HepG2 (cell line): ENCODE results near the gene TMC2. TPM values are rescaled to one million over a fixed set of nuclear protein-coding genes. Genes with fewer than 3 reads are reported as not detected.

Source experiments
- EEA1 ChIP-seq: sonication (generic); formaldehyde crosslinking; IDR thresholded peaks from 2 replicates; pipeline ENCODE4 v1.5.1; 2020; ENCODE audit warnings: mild to moderate bottlenecking, missing genetic modification reagents, borderline replicate concordance
- EZH2 ChIP-seq: conservative IDR thresholded peaks from 2 replicates; pipeline ENCODE4 v1.6.1; 2012; ENCODE audit warnings: mild to moderate bottlenecking, low read depth, low read length, moderate library complexity
- HMGXB4 ChIP-seq, 2 experiments: sonication (generic) in 1 of 2; formaldehyde crosslinking in 1 of 2; IDR thresholded peaks; 2 replicates each; pipeline versions ENCODE4 v1.4.0 to v1.6.1; 2018 to 2020; ENCODE audit warnings: missing genetic modification reagents in 2 of 2, borderline replicate concordance in 1 of 2, low read depth in 1 of 2, mild to moderate bottlenecking in 1 of 2, missing biosample characterization in 1 of 2
- JUNB ChIP-seq: sonication (generic); formaldehyde crosslinking; IDR thresholded peaks from 2 replicates; pipeline ENCODE4 v1.8.0; 2022; ENCODE audit warnings: missing genetic modification reagents, mild to moderate bottlenecking, borderline replicate concordance
- KDM1A ChIP-seq: IDR thresholded peaks from 2 replicates; pipeline ENCODE4 v1.6.1; 2016; ENCODE audit warnings: missing compliant biosample characterization
- NPAS2 ChIP-seq: sonication (generic); formaldehyde crosslinking; IDR thresholded peaks from 2 replicates; pipeline ENCODE4 v1.8.0; 2022; ENCODE audit warnings: mild to moderate bottlenecking, missing genetic modification reagents, borderline replicate concordance
- PRDM10 ChIP-seq: sonication (generic); formaldehyde crosslinking; IDR thresholded peaks from 2 replicates; pipeline ENCODE4 v1.4.0; 2020; ENCODE audit warnings: low read depth, missing genetic modification reagents
- RNF219 ChIP-seq: sonication (generic); formaldehyde crosslinking; IDR thresholded peaks from 2 replicates; pipeline ENCODE4 v1.5.0; 2020; ENCODE audit warnings: mild to moderate bottlenecking, missing genetic modification reagents
- WIZ ChIP-seq: sonication (generic); formaldehyde crosslinking; IDR thresholded peaks from 2 replicates; pipeline ENCODE4 v1.5.1; 2020; ENCODE audit warnings: mild to moderate bottlenecking, missing genetic modification reagents
- ZBTB25 ChIP-seq: IDR thresholded peaks from 2 replicates; pipeline ENCODE4 v1.6.1; 2018; ENCODE audit warnings: missing genetic modification reagents
- ZC3H13 ChIP-seq: sonication (generic); formaldehyde crosslinking; IDR thresholded peaks from 2 replicates; pipeline ENCODE4 v1.8.1; 2023; ENCODE audit warnings: mild to moderate bottlenecking, missing genetic modification reagents, moderate library complexity
- ZNF10 ChIP-seq: sonication (generic); formaldehyde crosslinking; IDR thresholded peaks from 2 replicates; pipeline ENCODE4 v1.4.0; 2020; ENCODE audit warnings: mild to moderate bottlenecking, low read depth, missing genetic modification reagents, borderline replicate concordance
- ZNF704 ChIP-seq: sonication (generic); formaldehyde crosslinking; IDR thresholded peaks from 2 replicates; pipeline ENCODE4 v1.8.1; 2023; ENCODE audit warnings: mild to moderate bottlenecking, inconsistent platforms, moderate library complexity, missing genetic modification reagents, borderline replicate concordance
- ZNF800 ChIP-seq: sonication (generic); formaldehyde crosslinking; IDR thresholded peaks from 2 replicates; pipeline ENCODE4 v1.4.0; 2020; ENCODE audit warnings: missing genetic modification reagents
- polyA plus RNA-seq, 8 experiments: library from polyadenylated mRNA; depleted of rRNA in 3 of 8; stranded (reverse) in 7 of 8; unstranded in 1 of 8; fragments of >200 nt; fragmentation: Illumina TruSeq in 4 of 8; extraction: Trizol in 4 of 8; gene quantifications; 2 replicates each; pipeline versions ENCODE4 v1.2.1 to v1.2.3, GENCODE V29; 2011 to 2016; ENCODE audit warnings: low read depth in 4 of 8, missing spikeins in 1 of 8, mixed read lengths in 1 of 8; ENCODE audit not compliant: insufficient read depth in 1 of 8
- total RNA-seq, 5 experiments: library from RNA; depleted of rRNA; stranded (reverse); fragments of >200 nt; fragmentation: Illumina TruSeq; extraction: Trizol; gene quantifications; 2 replicates each; pipeline ENCODE4 v1.2.3, GENCODE V29; 2016; ENCODE audit warnings: low read depth in 1 of 5

TMC2 gene
- total and polyA plus RNA-seq, 2 of the 13 experiments (the other 11 are each of a cell fraction or from before 2014, with no cell fraction given) = not detected

GRCh38 chr20:2507875-2508630 lies 28.3 kb upstream of the TMC2 start (continued):
- TF ChIP-seq ZNF800 (CRISPR knock-in tag) = 0 out of 2 replicates have a peak, but pooled peaks have one; percentile 0
- 0 out of 2 replicates have a peak, but pooled peaks have one; percentile 12 for TF ChIP-seq WIZ (CRISPR knock-in tag)
- TF ChIP-seq KDM1A = no peak
- TF ChIP-seq JUNB (CRISPR knock-in tag) = no peak
- TF ChIP-seq EZH2 = no peak
- no peak for TF ChIP-seq ZBTB25 (CRISPR knock-in tag)
- TF ChIP-seq EEA1 = peak; percentile 71; the same call in 1 of the 2 replicates
- TF ChIP-seq NPAS2 = no peak
- TF ChIP-seq ZC3H13 (CRISPR knock-in tag) = no peak
- TF ChIP-seq ZNF10 (CRISPR knock-in tag) = no peak
- TF ChIP-seq ZNF704 (CRISPR knock-in tag) = no peak
- 0 out of 2 replicates have a peak, but pooled peaks have one; percentile 7 for TF ChIP-seq PRDM10
- no peak; a peak in 1 of 4 replicates for TF ChIP-seq HMGXB4 (CRISPR knock-in tag; IDR thresholded peaks at IDR 0.05; ENCODE audit: borderline replicate concordance in 1 of 2, low read depth in 1 of 2)
- no peak for TF ChIP-seq RNF219 (CRISPR knock-in tag)
